Measurements from ENCODE around the gene MCM10.

DNA sequence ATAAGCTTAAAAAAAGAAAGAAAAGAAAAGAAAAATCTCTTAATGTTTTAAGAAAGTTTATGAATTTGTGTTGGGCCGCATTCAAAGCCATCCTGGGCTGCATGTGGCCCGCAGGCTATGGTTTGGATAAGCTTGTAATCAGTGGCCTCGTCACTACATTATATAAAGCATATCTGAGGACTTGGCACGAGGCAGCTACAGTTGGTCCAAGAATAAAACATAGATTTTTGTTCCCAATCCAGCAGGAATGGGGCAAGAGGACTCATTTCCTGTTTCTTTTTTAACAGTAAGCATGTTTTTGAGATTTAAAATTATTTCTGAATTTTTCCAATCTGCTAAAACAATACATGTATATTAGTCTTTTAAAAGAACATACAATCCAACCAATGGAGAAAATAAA lies 28.6 kb downstream of the MCM10 start:
- TF ChIP-seq, protein P1, sequence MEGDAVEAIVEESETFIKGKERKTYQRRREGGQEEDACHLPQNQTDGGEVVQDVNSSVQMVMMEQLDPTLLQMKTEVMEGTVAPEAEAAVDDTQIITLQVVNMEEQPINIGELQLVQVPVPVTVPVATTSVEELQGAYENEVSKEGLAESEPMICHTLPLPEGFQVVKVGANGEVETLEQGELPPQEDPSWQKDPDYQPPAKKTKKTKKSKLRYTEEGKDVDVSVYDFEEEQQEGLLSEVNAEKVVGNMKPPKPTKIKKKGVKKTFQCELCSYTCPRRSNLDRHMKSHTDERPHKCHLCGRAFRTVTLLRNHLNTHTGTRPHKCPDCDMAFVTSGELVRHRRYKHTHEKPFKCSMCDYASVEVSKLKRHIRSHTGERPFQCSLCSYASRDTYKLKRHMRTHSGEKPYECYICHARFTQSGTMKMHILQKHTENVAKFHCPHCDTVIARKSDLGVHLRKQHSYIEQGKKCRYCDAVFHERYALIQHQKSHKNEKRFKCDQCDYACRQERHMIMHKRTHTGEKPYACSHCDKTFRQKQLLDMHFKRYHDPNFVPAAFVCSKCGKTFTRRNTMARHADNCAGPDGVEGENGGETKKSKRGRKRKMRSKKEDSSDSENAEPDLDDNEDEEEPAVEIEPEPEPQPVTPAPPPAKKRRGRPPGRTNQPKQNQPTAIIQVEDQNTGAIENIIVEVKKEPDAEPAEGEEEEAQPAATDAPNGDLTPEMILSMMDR (IDR thresholded peaks at IDR 0.05) = no peak
- TF ChIP-seq POLR2A (IDR thresholded peaks at IDR 0.05) (no peak), EP300 (IDR thresholded peaks at IDR 0.05; ENCODE audit: low read depth) (no peak), POLR2AphosphoS5 (IDR thresholded peaks at IDR 0.05) (no peak)
